ENCODE measurements around the gene VEGFA. TPM values are rescaled to one million over a fixed set of nuclear protein-coding genes. Genes with fewer than 3 reads are reported as not detected.

VEGFA gene
- total and polyA plus RNA-seq, 2 donors from 2014 or later, result 36.3 to 111 TPM

GRCh38 chr6:43742285-43742684, 27.7 kb upstream of the VEGFA start:
- H3K9ac ChIP-seq (ENCODE audit: low read length in 3 of 3), result no peak overlapping the region
- H3K36me3 ChIP-seq (ENCODE audit: control insufficient read depth in 2 of 3, insufficient read depth in 3 of 3, low read length in 3 of 3), result no peaks in the 10 kb centered on the region
- H3K4me1 ChIP-seq (ENCODE audit: control insufficient read depth in 2 of 3, insufficient read depth in 2 of 3, low read depth in 1 of 3, low read length in 3 of 3), result peaks cover 0 to 3% (median 0%) of the 10 kb centered on the region in 3 donors
- no peaks in the 10 kb centered on the region for H3K9me3 ChIP-seq (ENCODE audit: control insufficient read depth in 2 of 3, insufficient read depth in 1 of 3, low read length in 3 of 3)
- DNase-seq (peak in 1 of 5 donors; percentile 23), FAIRE-seq (no peak)
- H3K27me3 ChIP-seq (ENCODE audit: control insufficient read depth, insufficient read depth, low read length), result no peaks in the 10 kb centered on the region
- H3K4me3 ChIP-seq (ENCODE audit: low read length in 3 of 3), result no peak overlapping the region
- TF ChIP-seq CTCF (IDR thresholded peaks at IDR 0.05; ENCODE audit: borderline replicate concordance, extremely low read depth, insufficient read depth), result no peak
- intact Hi-C loops (cut with DNase I), result no loop called here
- H3K27ac ChIP-seq (ENCODE audit: low read depth in 2 of 2, low read length in 2 of 2), result no peak overlapping the region

- no peak overlapping the region for H3K4me3 ChIP-seq (ENCODE audit: low read length in 3 of 3)
- H3K9me3 ChIP-seq (ENCODE audit: control insufficient read depth in 2 of 3, insufficient read depth in 1 of 3, low read length in 3 of 3), result no peaks in the 10 kb centered on the region
- H3K36me3 ChIP-seq (ENCODE audit: control insufficient read depth in 2 of 3, insufficient read depth in 3 of 3, low read length in 3 of 3), result no peaks in the 10 kb centered on the region
- intact Hi-C loops (cut with DNase I), result no loop called here
- peaks cover 0 to 3% (median 0%) of the 10 kb centered on the region in 3 donors for H3K4me1 ChIP-seq (ENCODE audit: control insufficient read depth in 2 of 3, insufficient read depth in 2 of 3, low read depth in 1 of 3, low read length in 3 of 3)
- FAIRE-seq (no peak), DNase-seq (peak in 3 of 5 donors; percentile 11 to 82 (median 32))
- TF ChIP-seq CTCF (IDR thresholded peaks at IDR 0.05; ENCODE audit: borderline replicate concordance, extremely low read depth, insufficient read depth), result no peak
- no peak overlapping the region for H3K9ac ChIP-seq (ENCODE audit: low read length in 3 of 3)
- H3K27me3 ChIP-seq (ENCODE audit: control insufficient read depth, insufficient read depth, low read length), result no peaks in the 10 kb centered on the region
- H3K27ac ChIP-seq (ENCODE audit: low read depth in 2 of 2, low read length in 2 of 2), result no peak overlapping the region
Measured at GRCh38 chr6:43742931-43743632, 26.9 kb upstream of the VEGFA start.

- no peak for TF ChIP-seq CTCF (IDR thresholded peaks at IDR 0.05; ENCODE audit: borderline replicate concordance, extremely low read depth, insufficient read depth)
- Histone ChIP-seq H3K36me3 (ENCODE audit: control insufficient read depth in 2 of 3, insufficient read depth in 3 of 3, low read length in 3 of 3) (no peaks in the 10 kb centered on the region), H3K27ac (ENCODE audit: low read depth in 2 of 2, low read length in 2 of 2) (no peak overlapping the region), H3K9me3 (ENCODE audit: control insufficient read depth in 2 of 3, insufficient read depth in 1 of 3, low read length in 3 of 3) (no peaks in the 10 kb centered on the region), H3K9ac (ENCODE audit: low read length in 3 of 3) (no peak overlapping the region), H3K27me3 (ENCODE audit: control insufficient read depth, insufficient read depth, low read length) (no peaks in the 10 kb centered on the region), H3K4me3 (ENCODE audit: low read length in 3 of 3) (no peak overlapping the region), H3K4me1 (ENCODE audit: control insufficient read depth in 2 of 3, insufficient read depth in 2 of 3, low read depth in 1 of 3, low read length in 3 of 3) (peaks cover 0 to 3% (median 0%) of the 10 kb centered on the region in 3 donors)
- intact Hi-C loops (cut with DNase I), result no loop called here
- peak in 2 of 5 donors; percentile 10 to 30 for DNase-seq
- no peak for FAIRE-seq
Measured at GRCh38 chr6:43743682-43744381, 26.2 kb upstream of the VEGFA start.

Measured in kidney (tissue), 14 donors.